SH-SY5Y (cell line): ENCODE data around the gene FERMT2.

Experiments
- GATA2 ChIP-seq: IDR thresholded peaks from 2 replicates; pipeline ENCODE4 v1.6.1; 2011; ENCODE audit warnings: mild to moderate bottlenecking, low read depth, low read length
- GATA3 ChIP-seq: IDR thresholded peaks from 2 replicates; pipeline ENCODE4 v1.6.1; 2011; ENCODE audit warnings: low read depth, mild to moderate bottlenecking, low read length, moderate library complexity

DNA sequence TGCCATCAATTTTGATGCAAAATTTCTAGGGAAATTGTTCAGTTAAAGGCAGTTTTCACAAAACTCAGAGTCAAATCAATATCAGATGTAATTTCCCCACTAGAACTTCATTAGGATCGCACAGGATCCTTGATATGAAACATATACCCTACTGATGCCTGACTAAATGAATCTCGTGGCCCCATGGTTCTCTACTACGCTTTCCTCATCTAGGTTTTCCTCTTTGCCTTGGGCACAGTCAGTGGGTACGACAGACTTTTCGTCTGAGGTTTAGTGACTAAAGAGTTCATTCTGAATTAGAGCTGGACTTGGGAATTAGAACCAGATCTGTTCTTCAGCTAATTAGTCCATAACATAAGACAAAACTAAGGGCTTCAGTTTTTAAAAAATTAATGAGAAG, 117.0 kb downstream of the FERMT2 start:
- TF ChIP-seq GATA3 (no peak), GATA2 (peak; percentile 30; the same call in 1 of the 2 replicates)
